M059J (cell line): ENCODE results near the gene NMU. TPM values are rescaled to one million over a fixed set of nuclear protein-coding genes. Genes with fewer than 3 reads are reported as not detected.
"Not testable (repeated sequence)": the region's sequence is repeated elsewhere in the genome, so short reads cannot be mapped to it uniquely, and the experiment has no call there.

Experiments
- DNase-seq: peaks from one replicate; pipeline ENCODE4 v3.0.0-alpha.2; 2012; ENCODE audit warnings: low read depth
- total RNA-seq: library from RNA; depleted of rRNA; stranded (reverse); fragments of >200 nt; shearing (Covaris generic); gene quantifications from 2 replicates; pipeline ENCODE4 v1.2.3, GENCODE V29; 2014

Gene NMU
- total RNA-seq, 1 experiment from 2014 or later = 9.6 TPM

GRCh38 chr4:55624063-55624462, 12.0 kb downstream of the NMU start:
- DNase-seq = not testable (repeated sequence)

DNA sequence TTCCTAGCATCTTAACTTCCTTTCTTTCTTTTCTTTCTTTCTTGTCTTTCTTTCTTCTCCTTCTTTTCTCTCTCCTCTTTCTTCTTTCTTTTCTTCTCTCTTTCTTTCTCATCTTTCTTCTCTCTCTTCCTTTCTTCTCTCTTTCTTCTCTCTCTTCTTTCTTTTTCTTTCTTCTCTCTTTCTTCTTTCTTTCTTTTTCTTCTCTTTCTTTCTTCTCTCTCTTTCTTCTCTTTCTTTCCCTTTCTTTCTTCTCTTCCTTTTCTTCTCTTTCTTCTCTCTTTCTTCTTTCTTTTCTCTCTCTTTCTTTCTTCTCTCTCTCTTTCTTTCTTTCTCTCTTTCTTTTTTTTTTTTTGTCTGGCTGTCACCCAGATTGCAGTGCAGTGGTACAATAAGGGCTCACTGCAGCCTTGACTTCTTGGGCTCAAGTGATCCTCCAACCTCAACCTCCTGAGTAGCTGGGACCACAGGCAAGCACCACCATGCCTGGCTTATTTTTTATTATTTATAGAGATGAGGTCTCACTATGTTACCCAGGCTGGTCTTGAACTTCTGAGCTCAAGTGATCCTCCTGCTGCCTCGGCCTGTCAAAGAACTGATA, 17.5 kb downstream of the NMU start:
- no peak for DNase-seq

- no peak for DNase-seq
Observed at GRCh38 chr4:55617587-55618197, 18.4 kb downstream of the NMU start.

GRCh38 chr4:55615008-55615407, 21.1 kb downstream of the NMU start:
- DNase-seq = peak; percentile 1

DNA sequence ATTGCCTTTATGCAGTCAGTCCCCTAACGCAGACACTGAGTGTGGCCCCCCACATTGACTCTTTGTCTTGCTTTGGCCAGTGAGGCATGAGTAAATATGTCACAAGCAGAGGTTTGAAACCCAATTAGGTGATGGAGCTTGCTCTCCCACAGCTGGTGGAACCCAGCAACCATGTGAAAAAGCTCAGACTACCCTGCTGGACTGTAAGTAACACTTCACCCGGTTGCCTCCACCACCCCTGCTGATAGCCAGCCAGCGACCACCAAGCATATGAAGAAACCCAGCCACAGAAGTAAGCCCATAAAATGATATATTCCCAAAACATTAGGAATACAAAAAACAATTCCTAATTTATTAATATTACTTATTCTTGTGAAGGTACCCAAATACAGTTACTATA, 22.5 kb downstream of the NMU start:
- no peak for DNase-seq

GRCh38 chr4:55612341-55612740, 23.8 kb downstream of the NMU start:
- DNase-seq = no peak

GRCh38 chr4:55611358-55612059, 24.6 kb downstream of the NMU start:
- DNase-seq = no peak

GRCh38 chr4:55610381-55610780, 25.7 kb downstream of the NMU start:
- DNase-seq = no peak

DNA sequence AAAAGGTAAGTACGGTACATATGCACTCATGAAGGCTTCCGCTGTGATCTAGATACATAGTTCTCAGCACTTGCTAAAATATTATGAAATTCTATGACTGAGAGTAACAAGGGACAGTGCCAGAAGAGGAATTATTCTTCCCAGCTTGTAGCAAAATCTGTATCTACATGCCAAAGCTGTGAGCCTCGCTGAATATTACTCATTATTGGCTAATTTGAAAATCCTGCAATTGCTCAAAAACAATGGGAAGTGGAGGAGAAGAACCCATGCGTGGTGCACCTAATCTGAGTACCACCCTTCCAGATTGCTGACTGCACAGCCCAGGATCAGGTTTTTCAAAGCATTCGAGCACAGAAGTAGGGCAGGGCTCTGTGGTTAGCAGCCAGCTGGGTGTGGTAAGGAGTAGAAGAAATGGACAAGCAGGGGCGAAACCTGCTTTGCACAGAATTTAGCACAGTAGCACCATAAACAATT, 26.7 kb downstream of the NMU start:
- DNase-seq = no peak

GRCh38 chr4:55608591-55608990, 27.5 kb downstream of the NMU start:
- no peak for DNase-seq

DNA sequence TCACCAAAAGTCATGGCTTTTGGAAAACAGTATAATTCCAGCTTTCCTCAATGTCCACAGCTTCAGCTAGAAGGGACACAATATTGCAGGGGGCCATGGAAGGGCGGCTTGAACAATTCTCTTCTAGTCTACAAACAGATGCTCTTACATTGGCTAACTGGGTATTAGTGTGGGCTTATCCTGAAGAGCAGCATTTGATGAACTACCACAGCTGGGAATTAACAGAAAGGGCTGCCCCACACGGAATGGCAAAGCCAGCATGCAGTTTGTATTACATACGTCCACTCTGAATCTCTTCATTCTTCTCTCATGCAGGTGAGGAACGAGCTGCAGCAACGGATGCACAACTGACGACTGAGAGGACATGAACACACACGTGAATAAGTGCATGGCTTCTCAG, 31.1 kb downstream of the NMU start:
- DNase-seq = no peak

DNA sequence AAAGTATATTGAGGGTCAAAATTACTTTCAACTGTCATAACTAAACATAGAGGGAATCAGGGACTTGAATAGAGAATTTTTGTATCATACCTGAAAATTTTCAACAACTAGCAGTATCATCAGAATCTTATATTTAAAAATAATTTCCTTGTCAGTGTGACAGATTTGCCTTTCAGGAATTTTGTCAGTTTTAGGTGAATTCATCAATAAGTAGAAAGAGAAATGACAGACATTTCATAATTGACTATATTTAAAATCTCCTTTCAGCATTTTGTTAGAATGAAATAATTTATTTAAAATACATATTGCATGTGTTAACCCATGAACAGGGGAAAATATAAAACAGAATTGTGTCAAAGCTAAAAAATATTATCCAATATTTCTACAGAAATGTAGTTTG, 35.5 kb downstream of the NMU start:
- no peak for DNase-seq

- no peak for DNase-seq
Observed at GRCh38 chr4:55598641-55599040, 37.5 kb downstream of the NMU start.

DNA sequence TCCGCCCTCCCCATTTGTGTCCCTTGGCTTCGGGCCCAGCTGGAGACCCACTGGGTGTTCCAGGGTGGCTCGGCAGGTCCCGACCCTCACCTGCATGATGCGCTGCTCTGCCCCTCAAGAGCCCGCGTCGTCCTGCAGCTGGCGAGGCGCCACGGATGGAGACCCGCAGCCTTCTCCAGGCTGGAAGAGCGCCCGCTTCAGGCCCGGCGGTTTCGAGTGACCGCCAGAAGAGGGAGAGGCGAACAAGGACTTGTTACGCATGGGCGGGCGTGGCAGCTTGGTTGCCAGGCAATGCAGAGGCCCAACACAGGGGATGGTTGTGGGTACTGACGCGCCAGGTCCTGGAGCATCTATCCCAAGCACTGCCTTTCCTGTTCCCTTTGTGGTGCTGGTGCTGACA, 44.1 kb downstream of the NMU start, which contains the start of gene PDCL2:
Gene PDCL2 (minus strand): TSS at position 232 of the 400 bp plus-strand sequence. CDS start 136 bp downstream, at position 96.
- no peak for DNase-seq

- no peak for DNase-seq
Observed at GRCh38 chr4:55588160-55588559, 47.9 kb downstream of the NMU start.

DNA sequence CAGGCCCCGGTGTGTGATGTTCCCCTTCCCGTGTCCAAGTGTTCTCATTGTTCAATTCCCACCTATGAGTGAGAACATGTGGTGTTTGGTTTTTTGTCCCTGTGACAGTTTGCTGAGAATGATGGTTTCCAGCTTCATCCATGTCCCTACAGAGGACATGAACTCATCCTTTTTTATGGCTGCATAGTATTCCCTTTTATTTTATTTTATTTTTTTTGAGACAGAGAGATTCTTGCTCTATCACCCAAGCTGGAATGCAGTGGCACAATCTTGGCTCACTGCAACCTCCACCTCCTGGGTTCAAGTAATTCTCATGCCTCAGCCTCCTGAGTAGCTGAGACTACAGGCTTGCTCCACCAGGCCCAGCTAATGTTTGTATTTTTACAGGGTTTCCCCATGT, 53.3 kb downstream of the NMU start:
- not testable (repeated sequence) for DNase-seq

GRCh38 chr4:55578341-55579010, 57.6 kb downstream of the NMU start:
- DNase-seq = peak; percentile 9

- DNase-seq = no peak
Observed at GRCh38 chr4:55575513-55575912, 60.6 kb downstream of the NMU start.

GRCh38 chr4:55574252-55574651, 61.8 kb downstream of the NMU start:
- DNase-seq = no peak

GRCh38 chr4:55571806-55572205, 64.3 kb downstream of the NMU start:
- DNase-seq = no peak

DNA sequence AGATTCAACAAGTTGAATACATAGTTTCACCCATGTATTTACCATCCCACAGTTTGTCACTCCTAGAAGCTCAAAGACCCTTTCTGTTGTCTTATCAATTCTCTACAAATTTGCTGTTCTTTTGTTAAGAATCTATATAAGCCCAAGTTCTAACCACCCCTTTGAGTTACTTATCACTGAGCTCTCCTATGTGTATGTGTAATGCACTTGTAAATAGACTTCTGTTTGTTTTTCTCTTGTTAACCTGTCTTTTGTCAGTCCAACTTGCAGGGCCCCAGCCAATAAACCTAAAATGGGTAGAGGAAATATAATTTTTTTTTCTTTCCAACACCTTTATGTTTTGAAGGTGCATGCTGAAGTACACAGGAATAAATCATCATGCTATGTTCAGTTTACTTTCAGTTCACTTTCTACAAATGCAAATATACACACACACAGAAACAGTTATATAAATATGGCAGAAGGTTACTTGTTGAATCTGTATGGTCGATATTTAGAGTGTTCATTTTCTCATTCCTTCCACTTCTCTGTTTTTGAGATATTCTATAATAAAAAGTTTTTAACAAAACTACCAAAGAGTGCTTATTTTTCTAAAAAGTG, 67.1 kb downstream of the NMU start:
- DNase-seq = no peak

DNA sequence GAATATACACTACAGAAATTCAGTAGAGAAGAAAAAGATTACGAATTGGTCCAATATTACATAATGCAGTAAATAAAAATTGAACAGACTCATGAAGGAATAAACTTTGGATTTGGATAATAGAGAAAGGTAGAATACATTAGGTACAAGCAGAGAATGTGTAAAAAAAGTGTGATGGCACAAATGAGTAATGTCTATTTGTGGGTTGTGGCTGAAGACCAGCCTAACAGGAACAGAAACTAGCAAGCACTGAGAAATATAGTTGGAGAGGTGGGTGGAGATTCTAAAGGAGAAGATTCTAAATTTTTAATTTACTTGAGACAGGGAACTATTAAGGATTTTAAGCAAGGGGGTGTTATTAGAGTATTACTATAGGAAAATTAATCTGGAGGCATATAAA, 74.2 kb downstream of the NMU start:
- no peak for DNase-seq
